H1 (cell line): Measurements from ENCODE around the gene P3H2.

ENCODE experiments used
- ASH2L ChIP-seq: fragments of 200-600, 300-600 bp; sonication (generic); IDR thresholded peaks from one replicate; pipeline ENCODE4 v1.7.1; 2017; ENCODE audit warnings: low read length
- ATF2 ChIP-seq: IDR thresholded peaks from 2 replicates; pipeline ENCODE4 v1.6.1; 2012; ENCODE audit warnings: low read length, inconsistent platforms
- CHD7 ChIP-seq: fragments of 300-600 bp; sonication (generic); IDR thresholded peaks from 2 replicates; pipeline ENCODE4 v1.7.1; 2012; ENCODE audit warnings: low read length, moderate library complexity, mild to moderate bottlenecking, inconsistent platforms; ENCODE audit not compliant: insufficient replicate concordance
- CTCF ChIP-seq, 3 experiments: IDR thresholded peaks; 1 replicate in 2 of 3; 2 replicates in 1 of 3; pipeline versions ENCODE4 v1.5.1 to v1.6.1; 2011; ENCODE audit warnings: low read length in 3 of 3, mild to moderate bottlenecking in 3 of 3, inconsistent platforms in 2 of 3, low read depth in 1 of 3, moderate library complexity in 1 of 3; ENCODE audit not compliant: insufficient read depth in 1 of 3; ENCODE audit errors: control extremely low read depth in 1 of 3
- EZH2 ChIP-seq: fragments of 200-600 bp; sonication (generic); IDR thresholded peaks from 2 replicates; pipeline ENCODE4 v1.7.1; 2012; ENCODE audit warnings: low read depth, mild to moderate bottlenecking, moderate library complexity, low read length, inconsistent platforms; ENCODE audit not compliant: severe bottlenecking
- HDAC6 ChIP-seq: IDR thresholded peaks from one replicate; pipeline ENCODE4 v1.7.1; 2012; ENCODE audit warnings: low read depth, mild to moderate bottlenecking, inconsistent platforms, low read length, moderate library complexity
- KDM1A ChIP-seq: fragments of 200-600, 300-600 bp; sonication (generic); IDR thresholded peaks from 2 replicates; pipeline ENCODE4 v1.7.1; 2016; ENCODE audit warnings: mild to moderate bottlenecking, low read length, borderline replicate concordance
- NRF1 ChIP-seq: IDR thresholded peaks from 2 replicates; pipeline ENCODE4 v1.6.1; 2011; ENCODE audit warnings: mild to moderate bottlenecking, low read depth, low read length, improper control_type of control experiment
- POLR2A ChIP-seq, 2 experiments: IDR thresholded peaks; 1 replicate in 1 of 2; 2 replicates in 1 of 2; pipeline ENCODE4 v1.6.1; 2011; ENCODE audit warnings: low read depth in 2 of 2, low read length in 2 of 2, mild to moderate bottlenecking in 2 of 2; ENCODE audit errors: control extremely low read depth in 1 of 2
- RAD21 ChIP-seq, 2 experiments: IDR thresholded peaks in 1 of 2; conservative IDR thresholded peaks in 1 of 2; 2 replicates each; pipeline ENCODE4 v1.6.1; 2011; ENCODE audit warnings: low read depth in 2 of 2, low read length in 2 of 2, improper control_type of control experiment in 1 of 2, inconsistent platforms in 1 of 2, mild to moderate bottlenecking in 1 of 2, moderate library complexity in 1 of 2
- RNF2 ChIP-seq: fragments of 200-900, 300-1000 bp; sonication (generic); IDR thresholded peaks from 2 replicates; pipeline ENCODE4 v1.7.1; 2016; ENCODE audit warnings: borderline replicate concordance, low read depth, mild to moderate bottlenecking, antibody characterized with exemption, low read length; ENCODE audit not compliant: poor library complexity, severe bottlenecking; ENCODE audit errors: missing control alignments
- ZNF274 ChIP-seq: IDR thresholded peaks from 2 replicates; pipeline ENCODE4 v1.7.0; 2012; ENCODE audit warnings: low read length, borderline replicate concordance; ENCODE audit errors: extremely low read depth

GRCh38 chr3:190060192-190060775, 60.4 kb downstream of the P3H2 start:
- TF ChIP-seq ZNF274 (no peak), RAD21 (IDR thresholded peaks at IDR 0.05 in 1 of 2, conservative IDR thresholded peaks at IDR 0.05 in 1 of 2; ENCODE audit: low read depth in 2 of 2, low read length in 2 of 2) (no peak), CHD7 (no peak), CTCF (IDR thresholded peaks at IDR 0.05; ENCODE audit: control extremely low read depth in 1 of 3, insufficient read depth in 1 of 3, low read depth in 1 of 3, low read length in 3 of 3) (no peak), EZH2 (no peak), HDAC6 (no peak), RNF2 (no peak), ATF2 (no peak), KDM1A (no peak), ASH2L (no peak), NRF1 (no peak), POLR2A (IDR thresholded peaks at IDR 0.05; ENCODE audit: control extremely low read depth in 1 of 2, low read depth in 2 of 2, low read length in 2 of 2) (no peak)
